ENCODE results near the gene INTS2. TPM values are rescaled to one million over a fixed set of nuclear protein-coding genes. Genes with fewer than 3 reads are reported as not detected.
A peak's percentile ranks its signal among the peaks of the same experiment; 100 is the strongest.
"Not testable (repeated sequence)": the region's sequence is repeated elsewhere in the genome, so short reads cannot be mapped to it uniquely, and the experiment has no call there.

Gene INTS2, protein sequence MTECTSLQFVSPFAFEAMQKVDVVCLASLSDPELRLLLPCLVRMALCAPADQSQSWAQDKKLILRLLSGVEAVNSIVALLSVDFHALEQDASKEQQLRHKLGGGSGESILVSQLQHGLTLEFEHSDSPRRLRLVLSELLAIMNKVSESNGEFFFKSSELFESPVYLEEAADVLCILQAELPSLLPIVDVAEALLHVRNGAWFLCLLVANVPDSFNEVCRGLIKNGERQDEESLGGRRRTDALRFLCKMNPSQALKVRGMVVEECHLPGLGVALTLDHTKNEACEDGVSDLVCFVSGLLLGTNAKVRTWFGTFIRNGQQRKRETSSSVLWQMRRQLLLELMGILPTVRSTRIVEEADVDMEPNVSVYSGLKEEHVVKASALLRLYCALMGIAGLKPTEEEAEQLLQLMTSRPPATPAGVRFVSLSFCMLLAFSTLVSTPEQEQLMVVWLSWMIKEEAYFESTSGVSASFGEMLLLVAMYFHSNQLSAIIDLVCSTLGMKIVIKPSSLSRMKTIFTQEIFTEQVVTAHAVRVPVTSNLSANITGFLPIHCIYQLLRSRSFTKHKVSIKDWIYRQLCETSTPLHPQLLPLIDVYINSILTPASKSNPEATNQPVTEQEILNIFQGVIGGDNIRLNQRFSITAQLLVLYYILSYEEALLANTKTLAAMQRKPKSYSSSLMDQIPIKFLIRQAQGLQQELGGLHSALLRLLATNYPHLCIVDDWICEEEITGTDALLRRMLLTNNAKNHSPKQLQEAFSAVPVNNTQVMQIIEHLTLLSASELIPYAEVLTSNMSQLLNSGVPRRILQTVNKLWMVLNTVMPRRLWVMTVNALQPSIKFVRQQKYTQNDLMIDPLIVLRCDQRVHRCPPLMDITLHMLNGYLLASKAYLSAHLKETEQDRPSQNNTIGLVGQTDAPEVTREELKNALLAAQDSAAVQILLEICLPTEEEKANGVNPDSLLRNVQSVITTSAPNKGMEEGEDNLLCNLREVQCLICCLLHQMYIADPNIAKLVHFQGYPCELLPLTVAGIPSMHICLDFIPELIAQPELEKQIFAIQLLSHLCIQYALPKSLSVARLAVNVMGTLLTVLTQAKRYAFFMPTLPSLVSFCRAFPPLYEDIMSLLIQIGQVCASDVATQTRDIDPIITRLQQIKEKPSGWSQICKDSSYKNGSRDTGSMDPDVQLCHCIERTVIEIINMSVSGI
- total RNA-seq: 10 to 100 TPM; 10.3 to 10.8 TPM
- long read RNA-seq, full-length matches to known transcripts: 2 of 3 reads
- long read RNA-seq, partial matches to known transcripts: 0 of 3 reads
- long read RNA-seq, other reads (novel, unspliced or antisense): 1 of 3 reads

- intact Hi-C loops (cut with DNase I): no loop called here
- ATAC-seq: peak; percentile 97 to 98
Observed at GRCh38 chr17:61927208-61928100, at the start of gene INTS2. TSS of gene INTS2 (minus strand) at chr17:61927982. CDS start at chr17:61926644, 1,338 bp downstream.

DNA sequence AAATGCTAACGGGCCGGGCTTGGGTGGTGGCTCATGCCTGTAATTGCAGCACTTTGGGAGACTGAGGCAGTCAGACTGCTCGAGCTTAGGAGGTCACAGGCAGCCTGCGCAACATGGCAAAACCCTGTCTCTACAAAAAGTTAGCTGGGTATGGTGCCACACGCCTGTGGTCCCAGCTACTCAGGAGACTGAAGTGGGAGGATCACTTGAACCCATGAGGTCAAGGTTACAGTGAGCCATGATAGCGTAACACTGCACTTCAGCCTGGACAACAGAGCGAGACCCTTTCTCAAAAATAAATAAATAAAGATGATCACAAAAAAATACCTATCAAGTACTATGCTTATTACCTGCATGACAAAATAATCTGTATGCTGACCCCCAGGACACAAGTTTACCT, 46.3 kb upstream of the INTS2 start:
- ATAC-seq: no peak

More at GRCh38 chr17:61927208-61928100, at the start of gene INTS2:
- peak; percentile 97 for DNase-seq

GRCh38 chr17:61972311-61972710, 44.5 kb upstream of the INTS2 start:
- intact Hi-C loops (cut with DNase I): no loop called here
- ATAC-seq (no peak), DNase-seq (no peak)

More for the DNA sequence above, 46.3 kb upstream of the INTS2 start:
- DNase-seq: no peak
- intact Hi-C loops (cut with DNase I): no loop called here

DNA sequence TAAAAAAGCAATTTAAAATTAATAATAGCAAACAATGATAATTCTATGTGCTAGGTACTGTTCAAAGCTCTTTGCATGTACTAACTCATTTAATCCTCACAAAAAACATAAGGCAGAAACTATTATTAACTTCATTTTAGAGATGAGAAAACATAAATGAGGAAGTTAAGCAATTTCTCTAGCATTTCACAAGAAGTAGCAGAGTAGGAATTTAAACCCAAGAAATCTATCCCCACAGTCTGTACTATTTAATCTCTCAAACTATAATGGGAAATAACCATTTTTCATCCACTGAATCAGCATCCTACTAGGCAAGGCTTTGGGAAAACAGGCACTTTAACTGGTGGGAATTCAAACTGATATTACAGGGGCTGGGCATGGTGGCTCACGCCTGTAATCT, 42.2 kb upstream of the INTS2 start:
- intact Hi-C loops (cut with DNase I): no loop called here
- ATAC-seq (no peak), DNase-seq (no peak)

GRCh38 chr17:61968757-61969156, 41.0 kb upstream of the INTS2 start:
- ATAC-seq (no peak), DNase-seq (no peak)
- intact Hi-C loops (cut with DNase I): no loop called here

GRCh38 chr17:61967729-61968128, 39.9 kb upstream of the INTS2 start:
- intact Hi-C loops (cut with DNase I): no loop called here
- DNase-seq (no peak), ATAC-seq (no peak)

DNA sequence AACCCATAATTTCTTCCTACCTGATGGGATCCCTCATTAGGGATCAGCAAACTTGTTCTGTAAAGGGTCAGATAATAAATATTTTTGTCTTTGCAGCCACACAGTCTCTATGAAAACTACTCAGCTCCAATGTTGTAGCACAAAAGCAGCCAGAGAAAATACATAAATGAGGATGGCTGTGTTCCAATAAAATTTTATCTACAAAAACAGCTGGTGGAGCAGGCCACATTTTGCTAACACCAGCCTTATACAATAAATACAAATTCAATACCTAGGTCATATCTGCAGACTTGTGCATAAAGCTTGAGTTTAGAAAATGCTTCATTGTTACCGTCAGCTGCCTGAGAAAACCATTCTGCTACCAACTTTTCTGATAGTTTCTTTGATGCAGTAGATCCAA, 38.4 kb upstream of the INTS2 start:
- ATAC-seq: no peak
- intact Hi-C loops (cut with DNase I): no loop called here

GRCh38 chr17:61955619-61956018, 27.8 kb upstream of the INTS2 start:
- no peak for ATAC-seq
- no peak for DNase-seq
- intact Hi-C loops (cut with DNase I): no loop called here

More for the DNA sequence above, 38.4 kb upstream of the INTS2 start:
- no peak for DNase-seq

DNA sequence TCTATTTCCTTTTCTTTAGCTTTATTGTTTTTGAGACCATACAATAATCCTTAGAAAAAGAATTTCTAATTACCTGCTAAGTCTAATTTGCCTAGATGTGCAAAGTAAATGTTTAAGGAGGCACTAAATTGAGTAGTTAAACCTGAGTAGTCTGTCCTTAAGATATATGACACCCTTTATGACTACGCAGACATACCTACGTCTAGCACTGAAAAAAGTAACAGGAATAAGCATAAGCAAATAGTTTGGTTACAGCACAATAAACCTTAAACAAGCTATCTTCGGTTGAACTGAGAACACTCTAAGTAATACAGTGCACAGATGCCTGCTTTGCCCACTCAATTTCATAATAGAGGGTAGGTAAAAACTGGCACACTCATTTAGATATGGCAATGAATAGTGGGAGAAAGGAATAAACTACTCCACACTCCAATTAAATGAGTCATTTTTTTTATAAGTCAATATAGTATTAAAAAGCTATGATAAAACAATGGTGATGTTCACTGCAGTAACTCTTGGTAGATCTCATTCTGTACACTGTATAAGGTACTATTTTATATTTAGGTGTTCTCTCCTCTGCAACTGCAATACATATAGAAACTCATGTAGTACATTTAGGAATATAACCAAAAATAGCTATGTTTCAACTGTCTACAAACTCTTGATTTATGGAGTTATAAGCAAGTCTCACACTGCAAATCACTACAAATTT, 19.7 kb upstream of the INTS2 start:
- DNase-seq (no peak), ATAC-seq (no peak)
- intact Hi-C loops (cut with DNase I): no loop called here

DNA sequence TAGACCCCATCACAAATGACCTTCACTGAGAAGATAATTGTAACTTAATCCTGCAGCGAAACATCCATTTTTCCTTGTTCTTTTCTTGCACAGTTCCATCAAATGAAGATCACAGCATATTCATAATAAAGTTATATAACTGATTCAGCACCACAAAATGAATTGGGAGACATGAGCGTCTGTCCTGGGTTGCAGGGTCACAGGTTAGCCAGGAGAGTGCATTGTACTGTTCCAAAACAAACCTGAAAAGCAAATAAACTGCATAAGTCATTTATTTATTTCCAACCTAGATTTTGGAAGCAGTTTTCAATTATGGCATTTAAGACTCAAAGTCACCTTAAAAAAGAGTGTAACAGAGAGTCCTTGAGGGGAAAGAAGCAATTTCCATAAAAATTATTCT, 18.6 kb upstream of the INTS2 start:
- DNase-seq (no peak), ATAC-seq (no peak)
- intact Hi-C loops (cut with DNase I): no loop called here

DNA sequence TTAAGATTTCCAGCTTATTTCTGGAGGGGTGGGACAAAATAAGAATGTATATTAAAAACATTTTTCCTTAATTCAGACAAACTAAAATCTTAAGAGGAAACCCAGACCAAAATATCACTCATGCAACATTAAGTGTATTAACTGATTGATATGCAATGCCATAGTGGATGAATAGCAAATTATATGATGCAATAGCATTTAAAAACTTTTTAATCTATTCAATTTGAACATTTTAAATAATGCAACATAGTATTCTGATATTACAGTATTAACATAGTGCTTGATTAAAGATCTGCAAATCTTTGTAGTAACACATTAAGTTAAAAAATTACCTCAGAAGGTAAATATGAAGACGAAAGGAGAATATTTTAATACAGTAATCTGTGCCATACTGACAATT, 15.3 kb upstream of the INTS2 start:
- no peak for DNase-seq
- intact Hi-C loops (cut with DNase I): no loop called here
- no peak for ATAC-seq

GRCh38 chr17:61942085-61942484, 14.3 kb upstream of the INTS2 start:
- intact Hi-C loops (cut with DNase I): no loop called here
- ATAC-seq: no peak
- no peak for DNase-seq

GRCh38 chr17:61928101-61928436, 287 bp upstream of the INTS2 start:
- no peak for ATAC-seq
- intact Hi-C loops (cut with DNase I): no loop called here
- DNase-seq: no peak

DNA sequence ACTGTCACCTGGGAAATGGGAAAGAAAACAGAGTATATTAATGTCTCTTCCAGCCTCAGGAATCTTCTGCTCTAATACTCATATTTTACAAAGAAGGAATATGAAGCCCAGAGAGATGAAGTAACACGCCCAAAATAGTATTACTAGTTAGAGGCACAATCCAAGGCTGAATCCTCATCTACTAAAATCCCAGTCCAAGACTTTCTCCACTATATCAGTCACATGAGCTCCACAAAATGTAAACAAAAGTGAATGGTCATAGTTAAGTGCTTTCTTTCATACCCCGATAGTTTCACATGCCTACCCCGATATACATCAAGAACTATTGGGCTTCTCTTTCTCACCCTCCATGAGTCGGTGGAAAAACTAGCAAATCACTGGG, 965 bp downstream of the INTS2 start:
- no peak for DNase-seq
- intact Hi-C loops (cut with DNase I): no loop called here
- peak in 1 of 2 donors; percentile 9 for ATAC-seq

DNA sequence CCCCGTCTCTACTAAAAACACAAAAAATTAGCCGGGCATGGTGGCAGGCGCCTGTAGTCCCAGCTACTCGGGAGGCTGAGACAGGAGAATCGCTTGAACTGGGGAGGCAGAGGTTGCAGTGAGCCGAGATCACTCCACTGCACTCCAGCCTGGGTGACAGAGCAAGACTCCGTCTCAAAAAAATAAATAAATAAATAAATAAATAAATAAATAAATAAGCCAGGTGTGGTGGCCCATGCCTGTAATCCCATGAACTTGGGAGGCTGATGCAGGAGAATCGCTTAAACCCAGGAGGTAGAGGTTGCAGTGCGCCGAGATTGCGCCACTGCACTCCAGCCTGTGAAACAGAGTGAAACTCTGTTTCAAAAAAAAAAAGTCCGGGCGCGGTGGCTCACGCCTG, 12.6 kb downstream of the INTS2 start:
- ATAC-seq; DNase-seq; intact Hi-C loops (cut with DNase I): not testable (repeated sequence)

GRCh38 chr17:61908292-61909037, 19.3 kb downstream of the INTS2 start:
- ATAC-seq: no peak
- intact Hi-C loops (cut with DNase I): no loop called here

DNA sequence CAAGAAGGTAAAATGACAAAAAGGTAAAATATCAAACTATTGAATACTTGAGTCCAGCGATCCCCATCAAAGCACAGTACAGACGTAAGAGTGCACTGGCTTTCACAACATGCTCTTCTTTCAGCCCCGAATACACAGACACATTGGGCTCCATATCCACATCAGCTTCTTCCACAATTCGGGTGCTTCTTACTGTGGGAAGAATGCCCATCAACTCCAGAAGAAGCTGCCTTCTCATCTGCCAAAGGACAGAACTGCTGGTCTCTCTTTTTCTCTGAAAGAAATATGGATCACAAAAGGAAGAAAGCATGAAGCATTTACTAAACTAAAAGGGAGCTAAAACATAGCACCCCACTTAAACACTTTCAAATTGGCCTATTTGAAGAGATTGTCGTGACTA, 20.4 kb downstream of the INTS2 start:
- intact Hi-C loops (cut with DNase I): no loop called here

More at GRCh38 chr17:61908292-61909037, 19.3 kb downstream of the INTS2 start:
- DNase-seq: no peak

More for the DNA sequence above, 20.4 kb downstream of the INTS2 start:
- ATAC-seq (no peak), DNase-seq (no peak)

Measured in left cardiac atrium (tissue), 4 donors.